Measurements from ENCODE around the gene MCM3AP. TPM values are rescaled to one million over a fixed set of nuclear protein-coding genes. Genes with fewer than 3 reads are reported as not detected.

The MCM3AP gene
- total and polyA plus RNA-seq, 4 donors = 15.5 to 58.1 (median 33.5) TPM

DNA sequence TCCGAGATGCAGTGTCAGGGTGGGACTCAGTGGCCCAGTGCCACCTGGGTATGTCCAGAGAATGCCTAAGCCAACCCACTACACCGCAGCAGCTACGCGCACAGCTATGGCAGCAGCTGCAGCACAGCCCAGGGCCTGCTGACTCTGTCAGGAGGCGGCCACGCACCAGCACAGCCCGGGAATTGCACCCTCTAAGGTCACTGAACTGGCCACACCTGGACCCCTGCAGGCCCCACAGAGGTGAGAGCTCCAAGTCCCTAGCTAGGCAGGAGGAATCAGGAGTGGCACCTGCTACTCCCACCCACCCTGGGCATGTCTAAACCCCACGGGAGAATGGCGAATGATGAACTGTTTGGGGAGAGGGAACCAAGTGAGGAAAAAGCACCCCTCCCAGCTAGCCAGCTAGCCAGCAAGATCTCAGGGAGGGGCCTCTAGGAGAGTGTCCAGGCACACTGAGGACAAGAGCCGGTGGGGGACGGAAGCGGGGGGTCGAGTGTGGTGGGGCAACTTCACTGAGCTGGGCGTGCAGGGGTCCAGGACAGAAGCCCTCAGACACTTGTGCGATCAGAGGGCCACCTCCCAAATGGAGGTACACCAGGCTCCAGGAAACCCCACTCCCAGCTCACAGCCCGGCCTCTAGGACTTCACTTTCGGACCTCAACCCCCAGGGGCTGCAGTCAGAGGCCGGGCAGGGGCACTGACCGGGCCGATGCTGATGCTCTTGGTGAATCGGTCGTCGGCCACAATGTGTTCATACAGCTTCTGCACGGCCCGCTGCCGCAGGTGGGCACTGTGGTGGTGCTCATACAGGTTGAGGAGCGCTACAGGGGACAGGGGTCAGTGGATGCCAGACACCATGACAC is 70.7 kb downstream of the MCM3AP start (continued):
- TF ChIP-seq, protein P1, sequence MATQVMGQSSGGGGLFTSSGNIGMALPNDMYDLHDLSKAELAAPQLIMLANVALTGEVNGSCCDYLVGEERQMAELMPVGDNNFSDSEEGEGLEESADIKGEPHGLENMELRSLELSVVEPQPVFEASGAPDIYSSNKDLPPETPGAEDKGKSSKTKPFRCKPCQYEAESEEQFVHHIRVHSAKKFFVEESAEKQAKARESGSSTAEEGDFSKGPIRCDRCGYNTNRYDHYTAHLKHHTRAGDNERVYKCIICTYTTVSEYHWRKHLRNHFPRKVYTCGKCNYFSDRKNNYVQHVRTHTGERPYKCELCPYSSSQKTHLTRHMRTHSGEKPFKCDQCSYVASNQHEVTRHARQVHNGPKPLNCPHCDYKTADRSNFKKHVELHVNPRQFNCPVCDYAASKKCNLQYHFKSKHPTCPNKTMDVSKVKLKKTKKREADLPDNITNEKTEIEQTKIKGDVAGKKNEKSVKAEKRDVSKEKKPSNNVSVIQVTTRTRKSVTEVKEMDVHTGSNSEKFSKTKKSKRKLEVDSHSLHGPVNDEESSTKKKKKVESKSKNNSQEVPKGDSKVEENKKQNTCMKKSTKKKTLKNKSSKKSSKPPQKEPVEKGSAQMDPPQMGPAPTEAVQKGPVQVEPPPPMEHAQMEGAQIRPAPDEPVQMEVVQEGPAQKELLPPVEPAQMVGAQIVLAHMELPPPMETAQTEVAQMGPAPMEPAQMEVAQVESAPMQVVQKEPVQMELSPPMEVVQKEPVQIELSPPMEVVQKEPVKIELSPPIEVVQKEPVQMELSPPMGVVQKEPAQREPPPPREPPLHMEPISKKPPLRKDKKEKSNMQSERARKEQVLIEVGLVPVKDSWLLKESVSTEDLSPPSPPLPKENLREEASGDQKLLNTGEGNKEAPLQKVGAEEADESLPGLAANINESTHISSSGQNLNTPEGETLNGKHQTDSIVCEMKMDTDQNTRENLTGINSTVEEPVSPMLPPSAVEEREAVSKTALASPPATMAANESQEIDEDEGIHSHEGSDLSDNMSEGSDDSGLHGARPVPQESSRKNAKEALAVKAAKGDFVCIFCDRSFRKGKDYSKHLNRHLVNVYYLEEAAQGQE (IDR thresholded peaks at IDR 0.05) = no peak

DNA sequence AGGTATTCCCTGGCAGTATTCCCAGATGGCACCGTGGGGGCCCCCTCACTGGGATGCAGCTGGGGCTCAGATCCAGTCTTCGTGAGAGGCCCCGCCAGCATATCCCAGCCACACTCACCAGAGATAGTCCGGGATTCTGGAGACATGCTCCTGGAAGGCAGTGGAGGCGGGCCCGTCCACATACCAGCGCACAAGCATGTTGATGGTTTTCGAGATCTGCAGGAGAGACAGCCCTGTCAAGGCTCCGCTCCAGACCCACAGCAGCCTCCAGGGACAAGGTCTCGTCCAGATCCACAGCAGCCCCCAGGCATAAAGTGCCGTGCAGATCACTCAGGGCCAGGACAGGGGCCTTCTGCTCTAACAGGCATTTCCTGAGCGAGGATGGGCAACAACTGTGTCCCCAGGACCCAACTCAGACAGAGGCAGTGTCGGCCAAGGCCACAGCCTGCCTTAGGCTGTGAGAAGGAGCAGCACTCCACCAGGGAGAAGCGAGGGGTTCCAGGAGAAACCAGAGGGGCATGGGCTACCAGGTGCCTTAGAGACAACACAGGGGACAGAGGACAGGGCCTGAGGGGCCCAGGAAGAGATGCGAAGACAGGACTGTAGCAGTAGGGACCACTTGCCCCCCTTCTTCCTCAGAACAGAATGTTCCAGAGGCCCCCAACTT is 71.7 kb downstream of the MCM3AP start:
- Histone ChIP-seq H3K36me3 (ENCODE audit: control insufficient read depth in 4 of 4, insufficient read depth in 3 of 4, low read depth in 1 of 4, low read length in 3 of 4) (peaks cover 19 to 75% (median 31%) of the 10 kb centered on the region in 4 donors), H3K27ac (ENCODE audit: low read depth in 1 of 2, low read length in 2 of 2) (no peak overlapping the region), H3K9me3 (ENCODE audit: control insufficient read depth in 4 of 4, low read length in 3 of 4) (no peaks in the 10 kb centered on the region), H3K27me3 (ENCODE audit: control insufficient read depth in 4 of 4, insufficient read depth in 4 of 4, low read length in 3 of 4) (no peaks in the 10 kb centered on the region), H3K4me1 (ENCODE audit: control insufficient read depth in 4 of 4, insufficient read depth in 4 of 4, low read length in 3 of 4) (no peaks in the 10 kb centered on the region), H3K4me3 (ENCODE audit: low read depth in 1 of 3, low read length in 3 of 3) (no peak overlapping the region), H3K9ac (ENCODE audit: low read depth in 1 of 2, low read length in 2 of 2) (no peak overlapping the region)
- TF ChIP-seq TAF1 (conservative IDR thresholded peaks at IDR 0.05) = no peak
- TF ChIP-seq, protein P2, sequence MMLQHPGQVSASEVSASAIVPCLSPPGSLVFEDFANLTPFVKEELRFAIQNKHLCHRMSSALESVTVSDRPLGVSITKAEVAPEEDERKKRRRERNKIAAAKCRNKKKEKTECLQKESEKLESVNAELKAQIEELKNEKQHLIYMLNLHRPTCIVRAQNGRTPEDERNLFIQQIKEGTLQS (IDR thresholded peaks at IDR 0.05) = no peak
- no peak for TF ChIP-seq FOXA2 (IDR thresholded peaks at IDR 0.05)
- no peak for TF ChIP-seq HNF4A (conservative IDR thresholded peaks at IDR 0.05)
- no peak for TF ChIP-seq JUND (IDR thresholded peaks at IDR 0.05)
- no peak for DNase-seq (ENCODE audit: low spot score)
- 94% methylated on average over 15 of the region's 15 CpGs for WGBS

DNA sequence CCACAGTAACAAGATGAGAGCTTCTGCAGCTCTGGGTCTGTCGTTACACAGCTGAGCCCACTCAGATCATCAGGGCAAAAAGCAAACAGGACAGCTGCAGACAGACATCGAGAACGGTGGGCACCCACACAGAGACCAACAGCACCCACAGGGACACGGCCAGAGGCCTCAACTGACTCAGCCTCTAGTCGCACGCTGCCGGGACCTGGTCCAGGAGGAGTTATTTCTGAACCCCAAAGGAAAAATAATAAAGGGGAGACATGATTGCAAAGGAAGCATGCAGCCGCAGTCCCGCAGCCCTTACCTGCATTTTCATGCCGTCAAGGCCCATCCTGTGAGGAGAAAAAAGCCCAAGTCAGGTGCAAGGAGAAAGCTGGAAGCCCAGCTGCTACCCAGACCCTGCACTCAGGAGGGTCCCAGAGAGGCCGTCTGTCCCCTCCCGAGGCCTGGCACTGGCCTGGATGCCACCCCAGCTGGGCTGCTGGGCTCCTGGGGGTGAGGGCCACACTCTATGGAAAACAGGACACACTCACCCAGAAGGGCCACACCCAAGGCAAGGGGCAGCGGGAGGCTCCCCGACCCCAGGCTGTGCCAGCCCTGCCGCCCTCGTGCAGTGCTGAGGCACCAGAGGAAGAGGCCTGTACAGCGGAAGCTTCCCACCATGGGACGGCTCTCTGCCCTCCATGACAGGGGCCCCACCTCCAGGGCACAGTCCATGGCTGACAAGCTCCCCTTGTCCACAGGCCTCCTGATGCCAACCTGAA is 72.5 kb downstream of the MCM3AP start:
- Histone ChIP-seq H3K27me3 (ENCODE audit: control insufficient read depth in 4 of 4, insufficient read depth in 4 of 4, low read length in 3 of 4) (no peaks in the 10 kb centered on the region), H3K4me1 (ENCODE audit: control insufficient read depth in 4 of 4, insufficient read depth in 4 of 4, low read length in 3 of 4) (no peaks in the 10 kb centered on the region), H3K4me3 (ENCODE audit: low read depth in 1 of 3, low read length in 3 of 3) (no peak overlapping the region), H3K9me3 (ENCODE audit: control insufficient read depth in 4 of 4, low read length in 3 of 4) (no peaks in the 10 kb centered on the region), H3K9ac (ENCODE audit: low read depth in 1 of 2, low read length in 2 of 2) (no peak overlapping the region), H3K36me3 (ENCODE audit: control insufficient read depth in 4 of 4, insufficient read depth in 3 of 4, low read depth in 1 of 4, low read length in 3 of 4) (peaks cover 19 to 83% (median 35%) of the 10 kb centered on the region in 4 donors), H3K27ac (ENCODE audit: low read depth in 1 of 2, low read length in 2 of 2) (no peak overlapping the region)
- no peak for DNase-seq (ENCODE audit: low spot score)
- WGBS = 95% methylated on average over 18 of the region's 18 CpGs
- no peak for TF ChIP-seq FOXA2 (IDR thresholded peaks at IDR 0.05)
- no peak for TF ChIP-seq MAX (IDR thresholded peaks at IDR 0.05)
- no peak for TF ChIP-seq HNF4A (conservative IDR thresholded peaks at IDR 0.05)
- TF ChIP-seq SP1 (IDR thresholded peaks at IDR 0.05) = no peak
- no peak for TF ChIP-seq YY1 (IDR thresholded peaks at IDR 0.05)
- TF ChIP-seq JUND (IDR thresholded peaks at IDR 0.05) = no peak
- TF ChIP-seq NR2F2 (IDR thresholded peaks at IDR 0.05) = no peak
- TF ChIP-seq ZBTB33 (IDR thresholded peaks at IDR 0.05) = no peak
- no peak for TF ChIP-seq HNF4G (IDR thresholded peaks at IDR 0.05)
- no peak for TF ChIP-seq FOXA1 (IDR thresholded peaks at IDR 0.05)
- TF ChIP-seq, protein P2 (IDR thresholded peaks at IDR 0.05) = no peak
- TF ChIP-seq RXRA (IDR thresholded peaks at IDR 0.05) = no peak

Data from liver (tissue), 9 donors.